H9 (cell line): ENCODE results near the gene XRCC6. TPM values are rescaled to one million over a fixed set of nuclear protein-coding genes. Genes with fewer than 3 reads are reported as not detected.

Source experiments
- DNase-seq: peaks from one replicate; pipeline ENCODE4 v3.0.0-alpha.2; 2017
- H2AFZ ChIP-seq: one replicate; pipeline ENCODE4 v1.6.1; 2013; ENCODE audit warnings: mild to moderate bottlenecking, low read length, control low read depth, moderate library complexity
- H2AK5ac ChIP-seq: 2 replicates; pipeline ENCODE4 v1.6.1; 2013; ENCODE audit warnings: low read length, control low read depth, mixed read lengths; ENCODE audit not compliant: insufficient read length
- H2BK120ac ChIP-seq: one replicate; pipeline ENCODE4 v1.6.1; 2013; ENCODE audit warnings: low read depth, mild to moderate bottlenecking, low read length, control low read depth, inconsistent platforms; ENCODE audit not compliant: poor library complexity, severe bottlenecking
- H2BK12ac ChIP-seq: 2 replicates; pipeline ENCODE4 v1.6.1; 2013; ENCODE audit warnings: low read length, control low read depth, mixed read lengths, low read depth; ENCODE audit not compliant: insufficient read length
- H2BK15ac ChIP-seq: 2 replicates; pipeline ENCODE4 v1.6.1; 2013; ENCODE audit warnings: low read depth, low read length, control low read depth
- H2BK20ac ChIP-seq: one replicate; pipeline ENCODE4 v1.6.1; 2013; ENCODE audit warnings: low read depth, mild to moderate bottlenecking, low read length, control low read depth, inconsistent platforms; ENCODE audit not compliant: poor library complexity, severe bottlenecking
- H2BK5ac ChIP-seq: 2 replicates; pipeline ENCODE4 v1.6.1; 2013; ENCODE audit warnings: low read length, control low read depth, mixed read lengths; ENCODE audit not compliant: insufficient read length
- H3K14ac ChIP-seq: 2 replicates; pipeline ENCODE4 v1.6.1; 2013; ENCODE audit warnings: low read length, control low read depth; ENCODE audit not compliant: insufficient read depth
- H3K18ac ChIP-seq: 2 replicates; pipeline ENCODE4 v1.6.1; 2013; ENCODE audit warnings: low read depth, mild to moderate bottlenecking, mixed read lengths, low read length, control low read depth; ENCODE audit not compliant: insufficient read length
- H3K23ac ChIP-seq: 2 replicates; pipeline ENCODE4 v1.6.1; 2013; ENCODE audit warnings: low read length, control low read depth, mixed read lengths, low read depth; ENCODE audit not compliant: insufficient read length
- H3K23me2 ChIP-seq: 2 replicates; pipeline ENCODE4 v1.6.1; 2013; ENCODE audit warnings: low read depth, mild to moderate bottlenecking, mixed read lengths, low read length, control low read depth; ENCODE audit not compliant: insufficient read length, poor library complexity, severe bottlenecking
- H3K27ac ChIP-seq: 2 replicates; pipeline ENCODE4 v1.5.1; 2013; ENCODE audit warnings: low read length, control low read depth, mixed read lengths, low read depth; ENCODE audit not compliant: insufficient read length
- H3K27me3 ChIP-seq: 2 replicates; pipeline ENCODE4 v1.6.1; 2013; ENCODE audit warnings: low read length, control low read depth, inconsistent platforms; ENCODE audit not compliant: insufficient read depth
- H3K4ac ChIP-seq: 2 replicates; pipeline ENCODE4 v1.6.1; 2013; ENCODE audit warnings: low read depth, mild to moderate bottlenecking, control low read depth, inconsistent platforms, low read length, moderate library complexity
- H3K4me1 ChIP-seq: 2 replicates; pipeline ENCODE4 v1.6.1; 2013; ENCODE audit warnings: low read length, control low read depth, inconsistent platforms; ENCODE audit not compliant: insufficient read depth
- H3K4me2 ChIP-seq: 2 replicates; pipeline ENCODE4 v1.6.1; 2013; ENCODE audit warnings: low read length, control low read depth, mixed read lengths; ENCODE audit not compliant: insufficient read length, insufficient read depth
- H3K56ac ChIP-seq: 2 replicates; pipeline ENCODE4 v1.6.1; 2013; ENCODE audit warnings: low read depth, mild to moderate bottlenecking, mixed read lengths, low read length, control low read depth; ENCODE audit not compliant: insufficient read length
- H3K79me1 ChIP-seq: 2 replicates; pipeline ENCODE4 v1.6.1; 2013; ENCODE audit warnings: low read depth, mild to moderate bottlenecking, moderate library complexity, low read length, control low read depth, inconsistent platforms; ENCODE audit not compliant: insufficient read depth, poor library complexity, severe bottlenecking
- H3K79me2 ChIP-seq: 2 replicates; pipeline ENCODE4 v1.6.1; 2013; ENCODE audit warnings: low read length, control low read depth, inconsistent platforms; ENCODE audit not compliant: insufficient read depth
- H3K9ac ChIP-seq: 2 replicates; pipeline ENCODE4 v1.6.1; 2013; ENCODE audit warnings: low read length, control low read depth, mixed read lengths; ENCODE audit not compliant: insufficient read length; ENCODE audit errors: extremely low read depth
- H3K9me3 ChIP-seq: one replicate; pipeline ENCODE4 v1.6.1; 2013; ENCODE audit warnings: low read depth, low read length, inconsistent platforms; ENCODE audit not compliant: control insufficient read depth
- H3T11ph ChIP-seq: one replicate; pipeline ENCODE4 v1.6.1; 2013; ENCODE audit warnings: mild to moderate bottlenecking, low read length, control low read depth, inconsistent platforms
- H4K20me1 ChIP-seq: one replicate; pipeline ENCODE4 v1.6.1; 2013; ENCODE audit not compliant: control insufficient read depth, insufficient read length, insufficient read depth
- H4K5ac ChIP-seq: 2 replicates; pipeline ENCODE4 v1.6.1; 2013; ENCODE audit warnings: low read depth, mild to moderate bottlenecking, mixed read lengths, low read length, control low read depth; ENCODE audit not compliant: insufficient read length
- H4K8ac ChIP-seq: replicated peaks from 2 replicates; pipeline ENCODE4 v1.6.1; 2013; ENCODE audit warnings: low read length, control low read depth, mixed read lengths, low read depth; ENCODE audit not compliant: insufficient read length
- H4K91ac ChIP-seq: 2 replicates; pipeline ENCODE4 v1.6.1; 2013; ENCODE audit warnings: low read depth, mild to moderate bottlenecking, moderate library complexity, mixed read lengths, low read length, control low read depth; ENCODE audit not compliant: insufficient read length
- H3K27ac Mint-ChIP-seq, 3 experiments: 2 replicates in 2 of 3; 3 replicates in 1 of 3; pipeline ENCODE4 v1.8.0; 2020 to 2021; ENCODE audit warnings: mixed read lengths in 3 of 3, mild to moderate bottlenecking in 1 of 3, moderate library complexity in 1 of 3
- H3K27me3 Mint-ChIP-seq: 2 replicates; pipeline ENCODE4 v1.8.0; 2021; ENCODE audit warnings: low read depth, mild to moderate bottlenecking, moderate library complexity, mixed read lengths
- H3K36me3 Mint-ChIP-seq, 3 experiments: 2 replicates in 2 of 3; 3 replicates in 1 of 3; pipeline ENCODE4 v1.8.0; 2020 to 2021; ENCODE audit warnings: low read depth in 3 of 3, mixed read lengths in 3 of 3; ENCODE audit not compliant: insufficient read depth in 1 of 3
- H3K4me1 Mint-ChIP-seq, 2 experiments: 2 replicates each; pipeline ENCODE4 v1.8.0; 2020; ENCODE audit warnings: mixed read lengths in 2 of 2
- H3K4me3 Mint-ChIP-seq, 2 experiments: 2 replicates in 1 of 2; 3 replicates in 1 of 2; pipeline ENCODE4 v1.8.0; 2020 to 2021; ENCODE audit warnings: mild to moderate bottlenecking in 2 of 2, mixed read lengths in 2 of 2, moderate library complexity in 1 of 2
- H3K9me3 Mint-ChIP-seq, 2 experiments: 2 replicates in 1 of 2; 3 replicates in 1 of 2; pipeline ENCODE4 v1.8.0; 2020; ENCODE audit warnings: mild to moderate bottlenecking in 2 of 2, mixed read lengths in 2 of 2, moderate library complexity in 1 of 2
- CTCF ChIP-seq: fragments of 200-600 bp; sonication (generic); conservative IDR thresholded peaks from 3 replicates; pipeline ENCODE4 v1.8.0; 2021; ENCODE audit warnings: antibody characterized with exemption, mild to moderate bottlenecking
- WGBS: extraction: QIAGEN DNeasy Blood & Tissue Kit; methylation state at CpG from one replicate; pipeline ENCODE4 v1.1.7; 2013; ENCODE audit warnings: missing lambda C conversion rate, low lambda C conversion rate, mixed read lengths; ENCODE audit not compliant: insufficient read length; ENCODE audit errors: extremely low coverage; 5-methylcytosine and 5-hydroxymethylcytosine counted together
- total RNA-seq: library from RNA; stranded (reverse); gene quantifications from 2 replicates; pipeline ENCODE4 v1.2.1, GENCODE V29; 2021

XRCC6 gene
- total RNA-seq, 1 experiment from 2014 or later: 461 TPM

DNA sequence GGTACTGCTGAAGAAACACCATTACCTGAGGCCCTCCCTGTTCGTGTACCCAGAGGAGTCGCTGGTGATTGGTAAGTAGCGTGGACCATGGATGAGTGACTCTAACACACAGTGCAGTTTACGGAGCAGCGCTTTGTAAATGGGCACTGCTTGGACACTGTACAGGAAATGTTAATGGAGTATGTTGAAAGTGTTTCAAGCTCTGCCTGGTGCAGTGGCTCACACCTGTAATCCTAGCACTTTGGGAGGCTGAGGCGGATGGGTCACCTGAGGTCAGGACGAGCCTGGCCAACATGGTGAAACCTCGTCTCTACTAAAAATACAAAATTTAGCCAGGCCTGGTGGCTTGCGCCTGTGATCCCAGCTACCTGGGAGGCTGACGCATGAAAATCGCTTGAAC is 29.7 kb downstream of the XRCC6 start:
- no peak overlapping the region for H3K4me2 ChIP-seq
- no peak overlapping the region for H4K91ac ChIP-seq
- no peak overlapping the region for H3K23ac ChIP-seq
- H3K36me3 Mint-ChIP-seq: peaks cover 43 to 86% (median 85%) of the 10 kb centered on the region in 3 experiments
- no peak overlapping the region for H3K9ac ChIP-seq
- H3K4me1 Mint-ChIP-seq: no peaks in the 10 kb centered on the region
- TF ChIP-seq CTCF: no peak
- H4K8ac ChIP-seq: no peak overlapping the region
- no peaks in the 10 kb centered on the region for H3K79me2 ChIP-seq
- no peak overlapping the region for H3K14ac ChIP-seq
- H3K27me3 ChIP-seq: no peaks in the 10 kb centered on the region
- H3K18ac ChIP-seq: no peak overlapping the region
- no peak overlapping the region for H4K5ac ChIP-seq
- H2BK20ac ChIP-seq: no peak overlapping the region
- no peaks in the 10 kb centered on the region for H3K4me1 ChIP-seq
- H2BK12ac ChIP-seq: no peak overlapping the region
- no peak overlapping the region for H3K56ac ChIP-seq
- H3K27ac Mint-ChIP-seq: no peak overlapping the region; a peak in 1 of 7 replicates
- no peak overlapping the region for H2BK15ac ChIP-seq
- no peak overlapping the region for H3K27ac ChIP-seq
- WGBS: no CpG with 5 or more reads among the region's 11 CpGs
- H3K23me2 ChIP-seq: no peaks in the 10 kb centered on the region
- H3K9me3 Mint-ChIP-seq: no peaks in the 10 kb centered on the region
- no peak overlapping the region for H3K4me3 Mint-ChIP-seq
- no peaks in the 10 kb centered on the region for H4K20me1 ChIP-seq
- H2BK5ac ChIP-seq: no peak overlapping the region
- H3K4ac ChIP-seq: no peak overlapping the region
- H2AK5ac ChIP-seq: no peak overlapping the region
- no peaks in the 10 kb centered on the region for H3K9me3 ChIP-seq
- no peak overlapping the region for H2BK120ac ChIP-seq
- no peak overlapping the region for H2AFZ ChIP-seq
- DNase-seq: no peak
- no peaks in the 10 kb centered on the region for H3K27me3 Mint-ChIP-seq
- no peak overlapping the region for H3T11ph ChIP-seq
- H3K79me1 ChIP-seq: no peaks in the 10 kb centered on the region
